Inferior parietal cortex (tissue), 1 donor: Measurements from ENCODE around the gene SPTBN5.

ENCODE experiments used
- DNase-seq: peaks from one replicate; pipeline ENCODE4 v3.0.0-alpha.2; 2016; ENCODE audit errors: extremely low spot score

The SPTBN5 gene

GRCh38 chr15:41893422-41894250 is at the start of gene SPTBN5:
SPTBN5 (minus strand) TSS chr15:41894053; CDS start chr15:41893497, 556 bp downstream.
- DNase-seq, result no peak

GRCh38 chr15:41942886-41943285 is 49.0 kb upstream of the SPTBN5 start:
- no peak for DNase-seq

GRCh38 chr15:41941644-41942415 is 48.0 kb upstream of the SPTBN5 start:
- no peak for DNase-seq

- no peak for DNase-seq
Observed at GRCh38 chr15:41940441-41940857, 46.6 kb upstream of the SPTBN5 start.

- no peak for DNase-seq
Observed at GRCh38 chr15:41939986-41940385, 46.1 kb upstream of the SPTBN5 start.

GRCh38 chr15:41937568-41937923 is 43.7 kb upstream of the SPTBN5 start:
- no peak for DNase-seq

GRCh38 chr15:41936649-41937567 is 43.1 kb upstream of the SPTBN5 start:
- DNase-seq, result peak; percentile 13

GRCh38 chr15:41936155-41936554 is 42.3 kb upstream of the SPTBN5 start:
- no peak for DNase-seq

- no peak for DNase-seq
Observed at GRCh38 chr15:41935566-41936020, 41.7 kb upstream of the SPTBN5 start.

- DNase-seq, result no peak
Observed at GRCh38 chr15:41934843-41935242, 41.0 kb upstream of the SPTBN5 start.

- no peak for DNase-seq
Observed at GRCh38 chr15:41933771-41934170, 39.9 kb upstream of the SPTBN5 start.

GRCh38 chr15:41933326-41933725 is 39.5 kb upstream of the SPTBN5 start:
- DNase-seq, result no peak

GRCh38 chr15:41932511-41933289 is 38.8 kb upstream of the SPTBN5 start:
- no peak for DNase-seq

- no peak for DNase-seq
Observed at GRCh38 chr15:41932101-41932500, 38.2 kb upstream of the SPTBN5 start.

GRCh38 chr15:41930867-41931222 is 37.0 kb upstream of the SPTBN5 start:
- no peak for DNase-seq

GRCh38 chr15:41930221-41930866 is 36.5 kb upstream of the SPTBN5 start:
- peak; percentile 38 for DNase-seq

GRCh38 chr15:41928637-41929620 is 35.1 kb upstream of the SPTBN5 start:
- no peak for DNase-seq

GRCh38 chr15:41928100-41928499 is 34.2 kb upstream of the SPTBN5 start:
- no peak for DNase-seq

GRCh38 chr15:41927536-41927935 is 33.7 kb upstream of the SPTBN5 start:
- DNase-seq, result no peak
